HEK293 (cell line): ENCODE results near the gene SPTLC2.
"Not testable (repeated sequence)": the region's sequence is repeated elsewhere in the genome, so short reads cannot be mapped to it uniquely, and the experiment has no call there.

Experiments
- CTCF ChIA-PET: fragments of 350-600 bp; formaldehyde crosslinking; extraction: SDS; loops from one replicate; lab custom pipeline; 2021; ENCODE audit warnings: antibody characterized with exemption; lab: Yijun Ruan, JAX
- POLR2A ChIA-PET: fragments of 300-600 bp; formaldehyde crosslinking; extraction: SDS; loops from one replicate; lab custom pipeline; 2020; ENCODE audit warnings: antibody characterized with exemption, inconsistent platforms; lab: Yijun Ruan, JAX
- H3K27ac ChIP-seq: fragments of 200-500 bp; sonication (Bioruptor generic); 2 replicates; pipeline ENCODE4 v1.5.1; 2014; ENCODE audit warnings: low read depth, low read length, control low read depth, inconsistent platforms; ENCODE audit errors: extremely low read depth
- H3K36me3 ChIP-seq, 2 experiments: fragments of 200-500 bp in 1 of 2; sonication (Bioruptor generic) in 1 of 2; 1 replicate in 1 of 2; 2 replicates in 1 of 2; pipeline ENCODE4 v1.5.1; 2014 to 2017; ENCODE audit warnings: inconsistent platforms in 2 of 2, low read length in 2 of 2; ENCODE audit not compliant: control insufficient read depth in 2 of 2, insufficient read depth in 1 of 2
- H3K4me1 ChIP-seq: fragments of 200-500 bp; sonication (Bioruptor generic); 2 replicates; pipeline ENCODE4 v1.5.1; 2014; ENCODE audit warnings: mild to moderate bottlenecking, low read length, inconsistent platforms; ENCODE audit not compliant: control insufficient read depth, insufficient read depth
- H3K4me3 ChIP-seq: 2 replicates; pipeline ENCODE4 v1.5.1; 2011; ENCODE audit warnings: low read depth, mild to moderate bottlenecking, control low read depth, low read length, moderate library complexity
- H3K9me3 ChIP-seq: fragments of 200-500 bp; sonication (Bioruptor generic); 2 replicates; pipeline ENCODE4 v1.5.1; 2014; ENCODE audit warnings: low read depth, low read length, inconsistent platforms; ENCODE audit not compliant: control insufficient read depth, insufficient read depth
- EGR2 ChIP-seq: fragments of 450-650 bp; formaldehyde crosslinking; IDR thresholded peaks from 2 replicates; pipeline ENCODE4 v1.5.1; 2016; ENCODE audit warnings: low read depth, missing biosample characterization, missing genetic modification characterization
- GFI1B ChIP-seq: fragments of 450-650 bp; formaldehyde crosslinking; IDR thresholded peaks from 2 replicates; pipeline ENCODE4 v1.5.1; 2016; ENCODE audit warnings: missing biosample characterization, missing genetic modification characterization
- MEIS1 ChIP-seq: sonication (generic); formaldehyde crosslinking; IDR thresholded peaks from 2 replicates; pipeline ENCODE4 v1.8.1; 2022; ENCODE audit warnings: missing genetic modification reagents, mild to moderate bottlenecking, borderline replicate concordance
- MYNN ChIP-seq: fragments of 450-650 bp; formaldehyde crosslinking; IDR thresholded peaks from 2 replicates; pipeline ENCODE4 v1.5.1; 2016; ENCODE audit warnings: missing biosample characterization, missing genetic modification characterization, borderline replicate concordance
- MZF1 ChIP-seq: fragments of 450-650 bp; formaldehyde crosslinking; IDR thresholded peaks from 2 replicates; pipeline ENCODE4 v1.5.1; 2017; ENCODE audit warnings: missing biosample characterization, missing genetic modification characterization, borderline replicate concordance
- SCRT2 ChIP-seq: fragments of 450-650 bp; formaldehyde crosslinking; IDR thresholded peaks from 2 replicates; pipeline ENCODE4 v1.5.1; 2016; ENCODE audit warnings: missing biosample characterization, missing genetic modification characterization
- SP3 ChIP-seq: fragments of 450-650 bp; formaldehyde crosslinking; IDR thresholded peaks from 2 replicates; pipeline ENCODE4 v1.5.1; 2016; ENCODE audit warnings: missing biosample characterization, missing genetic modification characterization
- TCF7L2 ChIP-seq: IDR thresholded peaks from 2 replicates; pipeline ENCODE4 v1.6.1; 2011; ENCODE audit warnings: low read depth, mild to moderate bottlenecking, inconsistent platforms, low read length, moderate library complexity, borderline replicate concordance
- ZBTB7A ChIP-seq: fragments of 450-650 bp; formaldehyde crosslinking; IDR thresholded peaks from 2 replicates; pipeline ENCODE4 v1.5.1; 2016; ENCODE audit warnings: low read depth, missing biosample characterization, missing genetic modification characterization
- ZBTB8A ChIP-seq: fragments of 450-650 bp; formaldehyde crosslinking; IDR thresholded peaks from 2 replicates; pipeline ENCODE4 v1.5.1; 2016; ENCODE audit warnings: missing biosample characterization, missing genetic modification characterization
- ZFHX2 ChIP-seq: fragments of 450-650 bp; formaldehyde crosslinking; conservative IDR thresholded peaks from 2 replicates; pipeline ENCODE4 v1.5.1; 2016; ENCODE audit warnings: missing biosample characterization, missing genetic modification characterization
- ZNF157 ChIP-seq: fragments of 450-650 bp; formaldehyde crosslinking; IDR thresholded peaks from 2 replicates; pipeline ENCODE4 v1.5.1; 2016; ENCODE audit warnings: missing biosample characterization, missing genetic modification characterization
- ZNF169 ChIP-seq: fragments of 450-650 bp; formaldehyde crosslinking; IDR thresholded peaks from 2 replicates; pipeline ENCODE4 v1.5.1; 2016; ENCODE audit warnings: missing biosample characterization, missing genetic modification characterization
- ZNF175 ChIP-seq: fragments of 450-650 bp; formaldehyde crosslinking; IDR thresholded peaks from 2 replicates; pipeline ENCODE4 v1.5.1; 2016; ENCODE audit warnings: missing biosample characterization, missing genetic modification characterization
- ZNF19 ChIP-seq: fragments of 450-650 bp; formaldehyde crosslinking; IDR thresholded peaks from 2 replicates; pipeline ENCODE4; 2016; ENCODE audit warnings: missing biosample characterization, missing genetic modification characterization, low read depth
- ZNF324 ChIP-seq: fragments of 450-650 bp; formaldehyde crosslinking; IDR thresholded peaks from 2 replicates; pipeline ENCODE4 v1.5.1; 2016; ENCODE audit warnings: missing biosample characterization, missing genetic modification characterization
- ZNF394 ChIP-seq: fragments of 450-650 bp; formaldehyde crosslinking; IDR thresholded peaks from 2 replicates; pipeline ENCODE4 v1.5.1; 2016; ENCODE audit warnings: missing biosample characterization, missing genetic modification characterization, mild to moderate bottlenecking, moderate library complexity, borderline replicate concordance
- ZNF501 ChIP-seq: fragments of 450-650 bp; formaldehyde crosslinking; IDR thresholded peaks from 2 replicates; pipeline ENCODE4 v1.5.1; 2016; ENCODE audit warnings: missing biosample characterization, missing genetic modification characterization
- ZNF529 ChIP-seq: fragments of 450-650 bp; formaldehyde crosslinking; IDR thresholded peaks from 2 replicates; pipeline ENCODE4 v1.5.1; 2017; ENCODE audit warnings: missing genetic modification characterization, missing biosample characterization; ENCODE audit not compliant: insufficient replicate concordance
- ZNF544 ChIP-seq: fragments of 450-650 bp; formaldehyde crosslinking; IDR thresholded peaks from 2 replicates; pipeline ENCODE4 v1.5.0; 2017; ENCODE audit warnings: missing biosample characterization, missing genetic modification characterization
- ZNF571 ChIP-seq: fragments of 450-650 bp; formaldehyde crosslinking; IDR thresholded peaks from 2 replicates; pipeline ENCODE4 v1.5.0; 2017; ENCODE audit warnings: missing biosample characterization, missing genetic modification characterization
- ZNF596 ChIP-seq: fragments of 450-650 bp; IDR thresholded peaks from 2 replicates; pipeline ENCODE4 v1.5.0; 2018; ENCODE audit warnings: missing biosample characterization, mild to moderate bottlenecking, missing genetic modification characterization, moderate library complexity
- ZNF701 ChIP-seq: fragments of 450-650 bp; formaldehyde crosslinking; IDR thresholded peaks from 2 replicates; pipeline ENCODE4 v1.5.1; 2016; ENCODE audit warnings: missing biosample characterization, missing genetic modification characterization
- ZNF76 ChIP-seq: fragments of 450-650 bp; formaldehyde crosslinking; IDR thresholded peaks from 2 replicates; pipeline ENCODE4; 2016; ENCODE audit warnings: low read depth, missing biosample characterization, missing genetic modification characterization, borderline replicate concordance
- ZNF837 ChIP-seq: fragments of 450-650 bp; formaldehyde crosslinking; IDR thresholded peaks from 2 replicates; pipeline ENCODE4 v1.5.1; 2016; ENCODE audit warnings: missing biosample characterization, missing genetic modification characterization

SPTLC2 gene

GRCh38 chr14:77663293-77663692 is 46.9 kb upstream of the SPTLC2 start:
- Histone ChIP-seq H3K9me3 (no peaks in the 10 kb centered on the region), H3K4me1 (no peaks in the 10 kb centered on the region), H3K36me3 (no peaks in the 10 kb centered on the region), H3K4me3 (no peak overlapping the region), H3K27ac (no peak overlapping the region)
- CTCF ChIA-PET, result interaction anchor here (0.7 kb wide), 1 partner anchor 321 kb away, joined by 9 read pairs; no protein-coding TSS in a partner anchor
- POLR2A ChIA-PET, result no interaction called here
- TF ChIP-seq ZNF175 (tag by site-specific recombination) (no peak), ZNF19 (no peak), ZNF571 (tag by site-specific recombination) (no peak), ZNF76 (tag by site-specific recombination) (no peak), TCF7L2 (no peak), ZNF169 (tag by site-specific recombination) (no peak), ZNF501 (tag by site-specific recombination) (no peak), MEIS1 (CRISPR knock-in tag) (no peak), MYNN (no peak), ZNF394 (no peak), ZBTB7A (tag by site-specific recombination) (no peak), MZF1 (tag by site-specific recombination) (no peak), EGR2 (tag by site-specific recombination) (peak; percentile 71; the same call in 1 of the 2 replicates), ZNF544 (tag by site-specific recombination) (no peak), ZNF324 (no peak), ZFHX2 (peak; percentile 66)

GRCh38 chr14:77661562-77661961 is 45.1 kb upstream of the SPTLC2 start:
- POLR2A ChIA-PET, H3K4me3 ChIP-seq, H3K9me3 ChIP-seq, H3K36me3 ChIP-seq, H3K4me1 ChIP-seq, CTCF ChIA-PET, H3K27ac ChIP-seq: not testable (repeated sequence)

- Histone ChIP-seq H3K27ac (no peak overlapping the region), H3K4me1 (no peaks in the 10 kb centered on the region), H3K36me3 (no peaks in the 10 kb centered on the region), H3K4me3 (no peak overlapping the region)
- ChIA-PET CTCF (no interaction called here), POLR2A (no interaction called here)
- TF ChIP-seq ZNF529 (no peak), GFI1B (tag by site-specific recombination) (no peak), ZFHX2 (peak; percentile 76), ZNF571 (tag by site-specific recombination) (no peak), EGR2 (tag by site-specific recombination) (peak; percentile 62), ZNF394 (no peak), ZBTB8A (tag by site-specific recombination) (no peak), ZNF701 (tag by site-specific recombination) (no peak), ZNF157 (no peak), ZNF76 (tag by site-specific recombination) (no peak), SP3 (tag by site-specific recombination) (no peak), ZNF837 (tag by site-specific recombination) (no peak), SCRT2 (tag by site-specific recombination) (no peak), ZNF596 (tag by site-specific recombination) (no peak)
- TF ChIP-seq, all 188 proteins: peak for 2
- H3K9me3 ChIP-seq, result no peaks in the 10 kb centered on the region
Observed at GRCh38 chr14:77660754-77661153, 44.3 kb upstream of the SPTLC2 start.
